Uterus (tissue), 2 donors: ENCODE data around the gene PLRG1.

Source experiments
- POLR2A ChIP-seq, 2 donors: fragments of 450-650 bp; IDR thresholded peaks; one replicate each; pipeline ENCODE4 v1.6.1; 2016; ENCODE audit warnings: antibody characterized with exemption in 2 of 2, mild to moderate bottlenecking in 1 of 2, moderate library complexity in 1 of 2
- TF ChIP-seq, protein P1 (sequence below), 4 experiments: fragments of 200-600 bp in 2 of 4; fragments of 450-650 bp in 2 of 4; sonication (generic) in 2 of 4; IDR thresholded peaks; one replicate each; pipeline ENCODE4 v1.5.1; 2016 to 2019; ENCODE audit warnings: antibody characterized with exemption in 4 of 4, mild to moderate bottlenecking in 2 of 4, moderate library complexity in 1 of 4

- TF ChIP-seq, protein P1, sequence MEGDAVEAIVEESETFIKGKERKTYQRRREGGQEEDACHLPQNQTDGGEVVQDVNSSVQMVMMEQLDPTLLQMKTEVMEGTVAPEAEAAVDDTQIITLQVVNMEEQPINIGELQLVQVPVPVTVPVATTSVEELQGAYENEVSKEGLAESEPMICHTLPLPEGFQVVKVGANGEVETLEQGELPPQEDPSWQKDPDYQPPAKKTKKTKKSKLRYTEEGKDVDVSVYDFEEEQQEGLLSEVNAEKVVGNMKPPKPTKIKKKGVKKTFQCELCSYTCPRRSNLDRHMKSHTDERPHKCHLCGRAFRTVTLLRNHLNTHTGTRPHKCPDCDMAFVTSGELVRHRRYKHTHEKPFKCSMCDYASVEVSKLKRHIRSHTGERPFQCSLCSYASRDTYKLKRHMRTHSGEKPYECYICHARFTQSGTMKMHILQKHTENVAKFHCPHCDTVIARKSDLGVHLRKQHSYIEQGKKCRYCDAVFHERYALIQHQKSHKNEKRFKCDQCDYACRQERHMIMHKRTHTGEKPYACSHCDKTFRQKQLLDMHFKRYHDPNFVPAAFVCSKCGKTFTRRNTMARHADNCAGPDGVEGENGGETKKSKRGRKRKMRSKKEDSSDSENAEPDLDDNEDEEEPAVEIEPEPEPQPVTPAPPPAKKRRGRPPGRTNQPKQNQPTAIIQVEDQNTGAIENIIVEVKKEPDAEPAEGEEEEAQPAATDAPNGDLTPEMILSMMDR (IDR thresholded peaks at IDR 0.05), result no peak
- TF ChIP-seq POLR2A (IDR thresholded peaks at IDR 0.05), result no peak
These were observed 28.7 kb upstream of the PLRG1 start for GRCh38 chr4:154578919-154579318.
